Esophagus squamous epithelium (tissue), 4 donors: ENCODE data around the gene NLK.

Source experiments
- CTCF ChIP-seq, 6 experiments: fragments of 450-650 bp in 4 of 6; fragments of 200-600 bp in 2 of 6; sonication (generic) in 2 of 6; IDR thresholded peaks; one replicate each; pipeline ENCODE4 v1.5.1; 2016 to 2019; ENCODE audit warnings: antibody characterized with exemption in 6 of 6, mild to moderate bottlenecking in 4 of 6, moderate library complexity in 4 of 6
- POLR2A ChIP-seq, 4 donors: fragments of 450-650 bp; IDR thresholded peaks; one replicate each; pipeline ENCODE4 v1.6.1; 2017; ENCODE audit warnings: antibody characterized with exemption in 4 of 4, mild to moderate bottlenecking in 4 of 4, moderate library complexity in 3 of 4

GRCh38 chr17:27995554-27995953 lies 46.9 kb upstream of the NLK start:
- TF ChIP-seq CTCF (IDR thresholded peaks at IDR 0.05) (no peak), POLR2A (IDR thresholded peaks at IDR 0.05) (no peak)
